Tibial nerve (tissue), 4 donors: ENCODE measurements around the gene LRRC8E.

Experiments used
- EP300 ChIP-seq, 2 donors: sonication (generic); formaldehyde crosslinking; IDR thresholded peaks; one replicate each; pipeline ENCODE4 v1.6.1; 2017; ENCODE audit warnings: antibody characterized with exemption in 2 of 2, mild to moderate bottlenecking in 1 of 2
- POLR2A ChIP-seq, 2 donors: fragments of 450-650 bp; IDR thresholded peaks; one replicate each; pipeline ENCODE4 v1.6.1; 2017; ENCODE audit warnings: antibody characterized with exemption in 2 of 2, mild to moderate bottlenecking in 2 of 2, moderate library complexity in 2 of 2
- TF ChIP-seq, protein P1 (sequence below), 5 experiments: fragments of 200-600 bp in 3 of 5; fragments of 450-650 bp in 2 of 5; sonication (generic) in 3 of 5; IDR thresholded peaks; one replicate each; pipeline ENCODE4 v1.5.1; 2016 to 2019; ENCODE audit warnings: antibody characterized with exemption in 5 of 5, mild to moderate bottlenecking in 3 of 5, moderate library complexity in 2 of 5

DNA sequence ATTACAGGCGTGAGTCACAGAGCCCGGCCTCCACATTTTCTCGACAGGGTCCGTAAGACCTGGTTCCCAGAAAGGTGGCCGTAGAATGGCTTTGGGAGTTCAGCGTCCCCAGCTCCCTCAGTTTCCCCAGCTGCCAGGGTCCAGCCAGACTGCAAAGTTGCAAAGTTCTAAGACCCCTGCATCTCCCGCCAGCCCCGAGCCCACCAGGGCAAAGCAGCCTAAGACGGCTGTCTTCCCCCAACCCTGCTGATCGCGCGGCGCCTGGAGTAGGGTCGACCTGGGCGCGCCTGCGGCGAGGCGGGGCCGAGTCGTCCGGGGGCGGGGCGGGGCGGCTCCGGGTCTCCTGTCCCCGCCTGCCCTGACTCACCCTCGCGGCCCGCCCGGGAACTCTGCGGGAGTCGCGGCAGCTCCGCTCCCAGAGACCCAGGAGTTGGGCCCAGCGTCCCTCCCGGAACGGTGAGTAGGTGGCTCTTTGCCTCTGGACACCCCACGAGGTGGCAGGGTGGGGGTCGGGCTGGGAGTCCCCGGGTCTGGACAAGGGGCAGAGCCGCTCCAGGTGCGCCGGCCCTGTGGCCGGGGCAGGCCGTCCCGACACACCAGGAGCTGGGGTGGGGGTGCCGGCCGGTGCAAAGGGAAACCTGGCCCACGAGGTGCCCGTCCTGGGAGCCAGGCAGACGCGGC lies at the start of gene LRRC8E:
- TF ChIP-seq POLR2A (IDR thresholded peaks at IDR 0.05) (no peak), EP300 (IDR thresholded peaks at IDR 0.05) (no peak)
- TF ChIP-seq, protein P1, sequence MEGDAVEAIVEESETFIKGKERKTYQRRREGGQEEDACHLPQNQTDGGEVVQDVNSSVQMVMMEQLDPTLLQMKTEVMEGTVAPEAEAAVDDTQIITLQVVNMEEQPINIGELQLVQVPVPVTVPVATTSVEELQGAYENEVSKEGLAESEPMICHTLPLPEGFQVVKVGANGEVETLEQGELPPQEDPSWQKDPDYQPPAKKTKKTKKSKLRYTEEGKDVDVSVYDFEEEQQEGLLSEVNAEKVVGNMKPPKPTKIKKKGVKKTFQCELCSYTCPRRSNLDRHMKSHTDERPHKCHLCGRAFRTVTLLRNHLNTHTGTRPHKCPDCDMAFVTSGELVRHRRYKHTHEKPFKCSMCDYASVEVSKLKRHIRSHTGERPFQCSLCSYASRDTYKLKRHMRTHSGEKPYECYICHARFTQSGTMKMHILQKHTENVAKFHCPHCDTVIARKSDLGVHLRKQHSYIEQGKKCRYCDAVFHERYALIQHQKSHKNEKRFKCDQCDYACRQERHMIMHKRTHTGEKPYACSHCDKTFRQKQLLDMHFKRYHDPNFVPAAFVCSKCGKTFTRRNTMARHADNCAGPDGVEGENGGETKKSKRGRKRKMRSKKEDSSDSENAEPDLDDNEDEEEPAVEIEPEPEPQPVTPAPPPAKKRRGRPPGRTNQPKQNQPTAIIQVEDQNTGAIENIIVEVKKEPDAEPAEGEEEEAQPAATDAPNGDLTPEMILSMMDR (IDR thresholded peaks at IDR 0.05), result no peak
